SK-N-SH treated with all-trans-retinoic acid at 6 μM for 48 hours (cell line): ENCODE results near the gene LRMDA.

Experiments
- ATAC-seq: fragments of 200-7000 bp; cut with Tn5 transposase; 3 replicates; pipeline ENCODE4 v1.9.1; 2020; ENCODE audit warnings: mild to moderate bottlenecking, moderate library complexity
- ARNTL ChIP-seq: fragments of 450-650 bp; formaldehyde crosslinking; IDR thresholded peaks from 2 replicates; pipeline ENCODE4 v1.5.0; 2020; ENCODE audit warnings: low read depth, mild to moderate bottlenecking, moderate library complexity, borderline replicate concordance
- BACH2 ChIP-seq: fragments of 250-450 bp; sonication (Bioruptor Pico); IDR thresholded peaks from 2 replicates; pipeline ENCODE4 v1.9.0; 2021; ENCODE audit warnings: mild to moderate bottlenecking, borderline replicate concordance
- CSDC2 ChIP-seq: fragments of 250-450 bp; sonication (Bioruptor Pico); IDR thresholded peaks from 2 replicates; pipeline ENCODE4 v1.5.0; 2020; ENCODE audit warnings: mild to moderate bottlenecking, moderate library complexity
- ESRRG ChIP-seq: fragments of 250-450 bp; sonication (Bioruptor Pico); IDR thresholded peaks from 2 replicates; pipeline ENCODE4 v1.6.1; 2021; ENCODE audit warnings: mild to moderate bottlenecking
- GLIS3 ChIP-seq: fragments of 250-450 bp; sonication (Bioruptor Pico); IDR thresholded peaks from 2 replicates; pipeline ENCODE4 v1.5.0; 2020; ENCODE audit warnings: mild to moderate bottlenecking, moderate library complexity
- ISL1 ChIP-seq: fragments of 250-450 bp; sonication (Bioruptor Pico); IDR thresholded peaks from 2 replicates; pipeline ENCODE4 v2.1.2; 2022; ENCODE audit warnings: mild to moderate bottlenecking, moderate library complexity
- OSR1 ChIP-seq: fragments of 250-450 bp; sonication (Bioruptor Pico); IDR thresholded peaks from 2 replicates; pipeline ENCODE4 v1.8.0; 2022; ENCODE audit warnings: moderate library complexity, mild to moderate bottlenecking, inconsistent platforms
- PPARA ChIP-seq: fragments of 250-450 bp; sonication (Bioruptor Pico); IDR thresholded peaks from 2 replicates; pipeline ENCODE4 v1.5.0; 2020; ENCODE audit warnings: mild to moderate bottlenecking, borderline replicate concordance
- RARB ChIP-seq: fragments of 250-450 bp; sonication (Bioruptor Pico); IDR thresholded peaks from 2 replicates; pipeline ENCODE4 v1.8.0; 2021; ENCODE audit warnings: mild to moderate bottlenecking, moderate library complexity
- SNAI2 ChIP-seq: fragments of 250-450 bp; sonication (Bioruptor Pico); IDR thresholded peaks from 2 replicates; pipeline ENCODE4 v1.5.0; 2020; ENCODE audit warnings: mild to moderate bottlenecking, moderate library complexity
- TCF4 ChIP-seq: fragments of 250-450 bp; sonication (Bioruptor Pico); IDR thresholded peaks from 2 replicates; pipeline ENCODE4 v1.8.0; 2021; ENCODE audit warnings: mild to moderate bottlenecking, moderate library complexity, borderline replicate concordance
- TOX ChIP-seq: fragments of 250-450 bp; sonication (Bioruptor Pico); IDR thresholded peaks from 2 replicates; pipeline ENCODE4 v1.8.0; 2021; ENCODE audit warnings: mild to moderate bottlenecking, moderate library complexity, borderline replicate concordance
- ZC3H10 ChIP-seq: fragments of 250-450 bp; sonication (Bioruptor Pico); IDR thresholded peaks from 2 replicates; pipeline ENCODE4 v1.5.1; 2021; ENCODE audit warnings: mild to moderate bottlenecking, moderate library complexity
- ZFP3 ChIP-seq: fragments of 250-450 bp; sonication (Bioruptor Pico); IDR thresholded peaks from 2 replicates; pipeline ENCODE4 v1.5.0; 2020; ENCODE audit warnings: mild to moderate bottlenecking, moderate library complexity
- ZFP30 ChIP-seq: fragments of 450-650 bp; formaldehyde crosslinking; IDR thresholded peaks from 2 replicates; pipeline ENCODE4 v1.5.0; 2022; ENCODE audit warnings: mild to moderate bottlenecking, moderate library complexity
- ZNF565 ChIP-seq: fragments of 450-650 bp; formaldehyde crosslinking; conservative IDR thresholded peaks from 2 replicates; pipeline ENCODE4 v1.5.0; 2020; ENCODE audit warnings: low read depth, mild to moderate bottlenecking, moderate library complexity
- ZNF70 ChIP-seq: fragments of 450-650 bp; formaldehyde crosslinking; IDR thresholded peaks from 2 replicates; pipeline ENCODE4 v1.5.0; 2020; ENCODE audit warnings: mild to moderate bottlenecking, moderate library complexity
- ZNF8 ChIP-seq: fragments of 450-650 bp; formaldehyde crosslinking; IDR thresholded peaks from 2 replicates; pipeline ENCODE4 v1.5.0; 2020; ENCODE audit warnings: mild to moderate bottlenecking, moderate library complexity
- TF ChIP-seq, protein P1 (sequence below): fragments of 250-450 bp; sonication (Bioruptor Pico); IDR thresholded peaks from 2 replicates; pipeline ENCODE4 v1.5.0; 2020; ENCODE audit warnings: mild to moderate bottlenecking, moderate library complexity
- TF ChIP-seq, protein P2 (sequence below): fragments of 250-450 bp; sonication (Bioruptor Pico); IDR thresholded peaks from 2 replicates; pipeline ENCODE4 v1.8.0; 2020; ENCODE audit warnings: mild to moderate bottlenecking, moderate library complexity, borderline replicate concordance
- TF ChIP-seq, protein P3 (sequence below): fragments of 250-450 bp; sonication (Bioruptor Pico); IDR thresholded peaks from 2 replicates; pipeline ENCODE4 v1.5.1; 2021; ENCODE audit warnings: mild to moderate bottlenecking, moderate library complexity

LRMDA gene

GRCh38 chr10:76337641-76338040 is 906.2 kb downstream of the LRMDA start:
- TF ChIP-seq CSDC2 (CRISPR knock-in tag) (no peak), ZNF565 (CRISPR knock-in tag) (no peak), TOX (CRISPR knock-in tag) (no peak), BACH2 (CRISPR knock-in tag) (no peak), ZNF8 (CRISPR knock-in tag) (no peak), PPARA (CRISPR knock-in tag) (no peak), ZC3H10 (CRISPR knock-in tag) (no peak), ARNTL (no peak)
- TF ChIP-seq, all 23 proteins: peak for 0

GRCh38 chr10:76338187-76338586 is 906.8 kb downstream of the LRMDA start:
- no peak for TF ChIP-seq BACH2 (CRISPR knock-in tag)
- no peak for TF ChIP-seq ZFP3 (CRISPR knock-in tag)
- no peak for TF ChIP-seq SNAI2
- no peak for TF ChIP-seq ZNF70 (CRISPR knock-in tag)
- no peak for TF ChIP-seq ISL1 (CRISPR knock-in tag)
- TF ChIP-seq, protein P1, sequence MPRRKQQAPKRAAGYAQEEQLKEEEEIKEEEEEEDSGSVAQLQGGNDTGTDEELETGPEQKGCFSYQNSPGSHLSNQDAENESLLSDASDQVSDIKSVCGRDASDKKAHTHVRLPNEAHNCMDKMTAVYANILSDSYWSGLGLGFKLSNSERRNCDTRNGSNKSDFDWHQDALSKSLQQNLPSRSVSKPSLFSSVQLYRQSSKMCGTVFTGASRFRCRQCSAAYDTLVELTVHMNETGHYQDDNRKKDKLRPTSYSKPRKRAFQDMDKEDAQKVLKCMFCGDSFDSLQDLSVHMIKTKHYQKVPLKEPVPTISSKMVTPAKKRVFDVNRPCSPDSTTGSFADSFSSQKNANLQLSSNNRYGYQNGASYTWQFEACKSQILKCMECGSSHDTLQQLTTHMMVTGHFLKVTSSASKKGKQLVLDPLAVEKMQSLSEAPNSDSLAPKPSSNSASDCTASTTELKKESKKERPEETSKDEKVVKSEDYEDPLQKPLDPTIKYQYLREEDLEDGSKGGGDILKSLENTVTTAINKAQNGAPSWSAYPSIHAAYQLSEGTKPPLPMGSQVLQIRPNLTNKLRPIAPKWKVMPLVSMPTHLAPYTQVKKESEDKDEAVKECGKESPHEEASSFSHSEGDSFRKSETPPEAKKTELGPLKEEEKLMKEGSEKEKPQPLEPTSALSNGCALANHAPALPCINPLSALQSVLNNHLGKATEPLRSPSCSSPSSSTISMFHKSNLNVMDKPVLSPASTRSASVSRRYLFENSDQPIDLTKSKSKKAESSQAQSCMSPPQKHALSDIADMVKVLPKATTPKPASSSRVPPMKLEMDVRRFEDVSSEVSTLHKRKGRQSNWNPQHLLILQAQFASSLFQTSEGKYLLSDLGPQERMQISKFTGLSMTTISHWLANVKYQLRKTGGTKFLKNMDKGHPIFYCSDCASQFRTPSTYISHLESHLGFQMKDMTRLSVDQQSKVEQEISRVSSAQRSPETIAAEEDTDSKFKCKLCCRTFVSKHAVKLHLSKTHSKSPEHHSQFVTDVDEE (CRISPR knock-in tag): no peak
- no peak for TF ChIP-seq ESRRG (CRISPR knock-in tag)
- no peak for TF ChIP-seq ZFP30 (CRISPR knock-in tag)
- no peak for TF ChIP-seq ZC3H10 (CRISPR knock-in tag)
- no peak for TF ChIP-seq TCF4 (CRISPR knock-in tag)
- TF ChIP-seq OSR1 (CRISPR knock-in tag): no peak
- TF ChIP-seq, protein P2, sequence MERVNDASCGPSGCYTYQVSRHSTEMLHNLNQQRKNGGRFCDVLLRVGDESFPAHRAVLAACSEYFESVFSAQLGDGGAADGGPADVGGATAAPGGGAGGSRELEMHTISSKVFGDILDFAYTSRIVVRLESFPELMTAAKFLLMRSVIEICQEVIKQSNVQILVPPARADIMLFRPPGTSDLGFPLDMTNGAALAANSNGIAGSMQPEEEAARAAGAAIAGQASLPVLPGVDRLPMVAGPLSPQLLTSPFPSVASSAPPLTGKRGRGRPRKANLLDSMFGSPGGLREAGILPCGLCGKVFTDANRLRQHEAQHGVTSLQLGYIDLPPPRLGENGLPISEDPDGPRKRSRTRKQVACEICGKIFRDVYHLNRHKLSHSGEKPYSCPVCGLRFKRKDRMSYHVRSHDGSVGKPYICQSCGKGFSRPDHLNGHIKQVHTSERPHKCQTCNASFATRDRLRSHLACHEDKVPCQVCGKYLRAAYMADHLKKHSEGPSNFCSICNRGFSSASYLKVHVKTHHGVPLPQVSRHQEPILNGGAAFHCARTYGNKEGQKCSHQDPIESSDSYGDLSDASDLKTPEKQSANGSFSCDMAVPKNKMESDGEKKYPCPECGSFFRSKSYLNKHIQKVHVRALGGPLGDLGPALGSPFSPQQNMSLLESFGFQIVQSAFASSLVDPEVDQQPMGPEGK (CRISPR knock-in tag): no peak
- no peak for TF ChIP-seq PPARA (CRISPR knock-in tag)
- ATAC-seq: no peak

More at GRCh38 chr10:76337641-76338040, 906.2 kb downstream of the LRMDA start:
- no peak for ATAC-seq

- TF ChIP-seq RARB (CRISPR knock-in tag): no peak
- no peak for TF ChIP-seq ZNF8 (CRISPR knock-in tag)
- no peak for TF ChIP-seq ZFP30 (CRISPR knock-in tag)
- TF ChIP-seq ISL1 (CRISPR knock-in tag): no peak
- TF ChIP-seq, protein P1 (CRISPR knock-in tag): no peak
- TF ChIP-seq, protein P2 (CRISPR knock-in tag): no peak
- no peak for TF ChIP-seq ESRRG (CRISPR knock-in tag)
- no peak for TF ChIP-seq BACH2 (CRISPR knock-in tag)
- TF ChIP-seq, protein P3, sequence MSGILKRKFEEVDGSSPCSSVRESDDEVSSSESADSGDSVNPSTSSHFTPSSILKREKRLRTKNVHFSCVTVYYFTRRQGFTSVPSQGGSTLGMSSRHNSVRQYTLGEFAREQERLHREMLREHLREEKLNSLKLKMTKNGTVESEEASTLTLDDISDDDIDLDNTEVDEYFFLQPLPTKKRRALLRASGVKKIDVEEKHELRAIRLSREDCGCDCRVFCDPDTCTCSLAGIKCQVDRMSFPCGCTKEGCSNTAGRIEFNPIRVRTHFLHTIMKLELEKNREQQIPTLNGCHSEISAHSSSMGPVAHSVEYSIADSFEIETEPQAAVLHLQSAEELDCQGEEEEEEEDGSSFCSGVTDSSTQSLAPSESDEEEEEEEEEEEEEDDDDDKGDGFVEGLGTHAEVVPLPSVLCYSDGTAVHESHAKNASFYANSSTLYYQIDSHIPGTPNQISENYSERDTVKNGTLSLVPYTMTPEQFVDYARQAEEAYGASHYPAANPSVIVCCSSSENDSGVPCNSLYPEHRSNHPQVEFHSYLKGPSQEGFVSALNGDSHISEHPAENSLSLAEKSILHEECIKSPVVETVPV (CRISPR knock-in tag): no peak
- TF ChIP-seq ZNF70 (CRISPR knock-in tag): no peak
- no peak for TF ChIP-seq CSDC2 (CRISPR knock-in tag)
- TF ChIP-seq TCF4 (CRISPR knock-in tag): no peak
- TF ChIP-seq GLIS3 (CRISPR knock-in tag): no peak
- TF ChIP-seq, all 23 proteins: peak for 0
These were observed 910.3 kb downstream of the LRMDA start for GRCh38 chr10:76341740-76342139.

More at GRCh38 chr10:76341740-76342139, 910.3 kb downstream of the LRMDA start:
- no peak for ATAC-seq
